HG03095 (cell line): ENCODE data around the gene CDH22.

Experiments used
- ATAC-seq: cut with Tn5 transposase; IDR thresholded peaks from one replicate; pipeline ENCODE4 v1.9.1; 2021; ENCODE audit warnings: moderate library complexity; ENCODE audit not compliant: unreplicated experiment

The CDH22 gene

GRCh38 chr20:46308258-46309157 is at the start of gene CDH22:
CDH22 (minus strand) TSS chr20:46308498; CDS start chr20:46251294, 57,204 bp downstream.
- no peak for ATAC-seq

- no peak for ATAC-seq
These were observed 48.8 kb upstream of the CDH22 start for GRCh38 chr20:46357030-46357514.

GRCh38 chr20:46356195-46357029 is 48.1 kb upstream of the CDH22 start:
- no peak for ATAC-seq

GRCh38 chr20:46355778-46356177 is 47.5 kb upstream of the CDH22 start:
- ATAC-seq = no peak

- ATAC-seq = no peak
These were observed 46.8 kb upstream of the CDH22 start for GRCh38 chr20:46354920-46355654.

GRCh38 chr20:46354207-46354555 is 45.9 kb upstream of the CDH22 start:
- no peak for ATAC-seq

- no peak for ATAC-seq
These were observed 45.4 kb upstream of the CDH22 start for GRCh38 chr20:46353500-46354206.

GRCh38 chr20:46352370-46352938 is 44.2 kb upstream of the CDH22 start:
- ATAC-seq = no peak

GRCh38 chr20:46351357-46352058 is 43.2 kb upstream of the CDH22 start:
- ATAC-seq = peak; percentile 35

- ATAC-seq = peak; percentile 4
These were observed 42.6 kb upstream of the CDH22 start for GRCh38 chr20:46350986-46351267.

- peak; percentile 59 for ATAC-seq
These were observed 42.1 kb upstream of the CDH22 start for GRCh38 chr20:46350201-46350985.

GRCh38 chr20:46349742-46350056 is 41.4 kb upstream of the CDH22 start:
- ATAC-seq = no peak

- ATAC-seq = no peak
These were observed 40.9 kb upstream of the CDH22 start for GRCh38 chr20:46349035-46349741.

GRCh38 chr20:46347841-46348803 is 39.8 kb upstream of the CDH22 start:
- ATAC-seq = no peak

GRCh38 chr20:46346770-46347169 is 38.5 kb upstream of the CDH22 start:
- ATAC-seq = no peak

- no peak for ATAC-seq
These were observed 36.3 kb upstream of the CDH22 start for GRCh38 chr20:46344488-46345162.

GRCh38 chr20:46343975-46344357 is 35.7 kb upstream of the CDH22 start:
- ATAC-seq = no peak
